NCI-H2081 (cell line): ENCODE data around the gene SUSD4.
"Not testable (repeated sequence)": the region's sequence is repeated elsewhere in the genome, so short reads cannot be mapped to it uniquely, and the experiment has no call there.

Source experiments
- DNase-seq, 2 experiments: peaks; one replicate each; lab custom pipeline; 2025; lab: John Stamatoyannopoulos, UW

The SUSD4 gene

GRCh38 chr1:223297800-223298199 is 66.2 kb downstream of the SUSD4 start:
- no peak for DNase-seq

DNA sequence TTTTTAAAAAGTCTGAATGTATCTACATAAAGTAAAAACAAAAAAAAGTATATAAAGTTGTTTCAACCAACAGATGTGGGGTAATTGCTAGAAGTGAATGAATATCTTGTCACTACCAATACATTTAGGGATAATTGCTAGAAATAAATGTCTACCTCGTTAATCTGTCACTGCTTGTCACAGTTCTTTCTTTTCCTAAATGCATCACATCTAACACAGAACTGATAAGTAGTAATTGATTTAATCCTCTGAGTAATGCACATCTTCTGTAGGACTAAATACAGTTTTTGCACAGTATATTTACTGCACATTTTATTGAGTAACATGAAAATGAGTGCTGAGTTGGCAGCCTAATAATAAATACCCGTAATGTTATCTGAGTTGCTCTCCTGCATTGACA is 72.2 kb downstream of the SUSD4 start:
- no peak for DNase-seq

GRCh38 chr1:223290397-223290796 is 73.6 kb downstream of the SUSD4 start:
- no peak for DNase-seq

DNA sequence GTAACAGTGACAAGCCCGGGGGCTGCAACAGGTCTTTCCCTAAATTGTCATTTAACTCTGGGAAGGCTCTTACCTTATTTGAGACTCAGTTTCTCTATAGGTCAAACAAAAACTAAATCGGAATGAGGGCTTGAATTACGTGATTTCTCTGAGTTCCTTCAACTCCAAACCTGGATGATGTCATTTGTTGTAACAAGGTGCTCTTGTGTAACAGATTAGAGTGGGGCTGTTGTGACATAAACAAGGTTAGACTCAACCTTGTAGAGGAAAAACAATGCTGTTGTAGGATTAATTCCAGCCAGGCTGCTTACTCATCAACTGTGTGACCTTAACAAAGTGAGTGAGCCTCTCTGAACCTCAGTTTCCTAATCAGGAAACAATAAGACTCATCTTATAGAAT is 74.4 kb downstream of the SUSD4 start:
- no peak for DNase-seq

GRCh38 chr1:223288826-223289225 is 75.2 kb downstream of the SUSD4 start:
- no peak for DNase-seq

- no peak for DNase-seq
Measured at GRCh38 chr1:223285452-223285851, 78.5 kb downstream of the SUSD4 start.

- not testable (repeated sequence) for DNase-seq
Measured at GRCh38 chr1:223283697-223284096, 80.3 kb downstream of the SUSD4 start.

- DNase-seq = not testable (repeated sequence)
Measured at GRCh38 chr1:223278311-223278710, 85.7 kb downstream of the SUSD4 start.

DNA sequence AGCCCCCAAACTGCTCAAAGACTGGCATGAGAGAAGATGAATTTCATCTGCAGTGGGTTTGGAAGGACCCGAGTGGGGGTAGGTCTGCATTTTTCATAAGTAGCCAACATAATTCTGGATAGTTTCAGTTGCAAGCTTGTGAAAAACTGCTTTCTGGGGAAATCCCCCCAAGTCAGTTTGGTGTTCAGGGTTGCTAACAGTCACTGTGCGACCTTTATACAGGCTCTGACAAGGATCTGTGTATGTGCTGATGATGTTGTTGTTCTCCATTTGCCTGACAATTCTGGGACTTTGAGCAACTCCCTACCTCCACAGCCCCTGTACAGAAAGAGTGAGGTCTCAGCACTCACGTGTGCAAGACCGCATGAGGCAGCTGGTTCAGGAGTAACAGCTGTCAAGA is 87.9 kb downstream of the SUSD4 start:
- DNase-seq = no peak

GRCh38 chr1:223273511-223273910 is 90.5 kb downstream of the SUSD4 start:
- DNase-seq = no peak

DNA sequence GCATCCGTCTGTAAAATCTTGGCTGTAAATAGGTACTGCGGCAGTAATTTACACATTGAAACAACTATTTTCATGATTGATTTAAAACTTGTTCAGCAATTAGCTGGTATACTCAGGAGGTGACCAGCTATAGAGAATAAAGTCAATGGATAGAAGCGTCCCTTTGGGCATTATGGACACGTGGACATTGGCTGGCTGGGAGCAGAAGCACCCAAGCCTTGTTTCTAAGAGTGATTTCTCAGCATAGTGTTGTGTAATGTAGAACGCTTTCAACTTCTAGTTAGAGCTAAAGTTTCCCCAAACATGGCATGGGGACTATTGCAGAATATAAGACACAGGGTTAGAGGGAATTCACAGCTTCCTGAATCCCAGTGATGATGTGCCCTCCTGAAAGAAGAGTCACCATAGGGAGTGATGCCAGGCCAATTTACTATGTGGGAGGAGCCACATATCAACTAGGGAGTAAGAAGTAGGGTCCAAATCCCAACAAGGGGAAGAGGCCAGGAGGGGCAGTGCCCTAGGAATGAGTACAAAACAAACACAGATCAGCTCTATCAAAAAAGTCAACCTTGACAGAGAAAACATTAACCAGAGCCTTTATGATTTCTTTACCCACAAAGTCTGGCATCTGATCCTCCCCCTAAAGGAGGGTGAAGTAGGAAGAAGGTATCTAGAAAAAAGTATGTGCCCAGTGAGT is 92.7 kb downstream of the SUSD4 start:
- no peak for DNase-seq

DNA sequence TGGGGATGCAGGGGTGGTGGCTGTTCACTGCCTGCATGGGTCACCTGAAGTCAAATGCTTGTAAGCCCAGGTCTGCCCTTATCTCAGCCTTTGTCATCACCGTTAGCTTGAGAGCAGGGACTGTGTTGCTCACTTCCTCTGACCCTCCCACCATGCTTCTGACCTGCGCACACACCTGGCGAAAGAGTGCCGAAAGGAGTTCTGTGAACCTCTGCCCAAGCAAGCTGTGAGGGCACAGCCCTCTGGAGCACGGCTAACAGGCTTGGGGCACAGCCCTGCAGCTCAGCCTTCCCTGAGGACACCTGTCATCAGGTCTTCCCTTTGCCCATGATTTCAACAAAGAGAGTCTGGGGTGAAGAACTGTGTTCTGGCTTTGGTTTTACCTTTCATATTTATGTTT is 93.8 kb downstream of the SUSD4 start:
- DNase-seq = no peak

- DNase-seq = no peak
Measured at GRCh38 chr1:223269006-223269405, 95.0 kb downstream of the SUSD4 start.

- no peak for DNase-seq
Measured at GRCh38 chr1:223266632-223267172, 97.3 kb downstream of the SUSD4 start.

GRCh38 chr1:223264983-223265908 is 98.7 kb downstream of the SUSD4 start:
- DNase-seq = no peak

- no peak for DNase-seq
Measured at GRCh38 chr1:223264529-223264928, 99.4 kb downstream of the SUSD4 start.

GRCh38 chr1:223261914-223262313 is 102.1 kb downstream of the SUSD4 start:
- no peak for DNase-seq

DNA sequence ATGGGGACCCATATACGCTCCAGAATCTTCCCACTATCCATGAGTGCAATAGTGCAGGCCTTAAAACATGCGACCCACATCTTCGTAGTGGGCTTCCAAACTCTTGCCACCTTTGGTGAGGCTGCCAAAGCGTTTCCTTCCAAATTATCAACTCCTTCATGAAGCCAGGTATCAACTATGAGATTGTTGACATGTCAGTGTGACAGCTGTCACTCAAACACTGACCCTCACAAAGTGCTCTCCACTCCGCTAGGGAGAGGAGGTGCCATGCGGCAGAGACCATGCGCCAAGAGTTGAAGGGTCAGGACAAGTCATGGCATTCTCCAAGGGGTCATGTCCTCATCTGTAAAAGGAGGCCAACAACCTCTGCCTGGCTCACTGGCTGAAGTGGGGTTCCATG is 103.3 kb downstream of the SUSD4 start:
- DNase-seq = no peak

GRCh38 chr1:223259462-223259861 is 104.5 kb downstream of the SUSD4 start:
- no peak for DNase-seq

DNA sequence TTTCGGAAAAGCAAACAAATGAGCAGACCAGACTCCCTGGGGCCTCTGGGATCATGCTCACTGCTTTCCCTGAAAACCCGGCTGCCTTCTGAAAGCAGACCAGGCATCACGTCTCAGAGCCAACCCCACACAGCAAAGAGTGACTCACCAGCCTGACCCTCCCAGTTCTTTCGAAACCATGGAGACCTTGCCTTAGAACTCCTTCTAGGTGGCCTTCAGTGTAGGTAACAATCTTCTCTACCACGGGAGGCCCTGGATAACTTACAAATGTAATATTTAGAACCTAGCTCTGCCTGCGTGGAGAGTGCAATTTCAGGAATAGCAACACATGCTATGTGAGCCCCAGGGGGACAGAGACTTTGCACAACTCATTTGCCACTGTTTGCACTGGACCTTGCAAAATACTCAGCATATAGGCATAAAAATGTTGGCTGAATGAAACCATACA is 105.2 kb downstream of the SUSD4 start:
- no peak for DNase-seq

DNA sequence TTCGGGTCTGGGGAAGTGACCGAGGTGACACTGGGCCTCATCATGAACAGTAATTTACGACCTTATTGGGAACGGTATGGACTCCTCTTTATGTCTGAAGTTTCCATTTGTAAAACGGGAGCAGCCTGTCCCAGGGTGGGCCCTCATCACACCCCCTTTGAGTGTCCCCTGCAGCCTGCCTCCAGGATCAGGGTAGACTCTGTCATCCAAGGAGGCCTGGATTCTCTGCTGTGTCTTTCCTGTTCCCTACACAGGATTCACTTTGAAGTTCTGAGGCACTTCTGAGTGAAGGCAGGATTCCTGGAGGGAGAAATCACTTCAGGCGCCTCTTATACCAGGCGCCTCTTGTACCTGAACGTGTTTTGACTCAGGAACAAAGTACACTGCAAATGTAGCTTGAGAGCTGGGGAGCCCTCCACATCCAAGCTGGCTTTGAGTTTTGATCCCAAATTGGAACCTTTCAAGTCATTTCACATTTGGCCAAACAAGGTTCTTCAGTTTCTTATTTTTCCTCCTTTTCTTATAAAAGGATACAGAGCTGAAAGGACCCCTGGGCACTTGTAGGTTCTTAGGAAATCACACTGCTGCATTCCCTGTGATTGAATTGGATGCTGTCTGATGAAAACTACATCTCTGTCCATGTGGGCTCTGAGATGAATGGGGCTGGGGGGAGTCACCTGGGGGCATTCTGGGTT is 106.0 kb downstream of the SUSD4 start:
- no peak for DNase-seq

DNA sequence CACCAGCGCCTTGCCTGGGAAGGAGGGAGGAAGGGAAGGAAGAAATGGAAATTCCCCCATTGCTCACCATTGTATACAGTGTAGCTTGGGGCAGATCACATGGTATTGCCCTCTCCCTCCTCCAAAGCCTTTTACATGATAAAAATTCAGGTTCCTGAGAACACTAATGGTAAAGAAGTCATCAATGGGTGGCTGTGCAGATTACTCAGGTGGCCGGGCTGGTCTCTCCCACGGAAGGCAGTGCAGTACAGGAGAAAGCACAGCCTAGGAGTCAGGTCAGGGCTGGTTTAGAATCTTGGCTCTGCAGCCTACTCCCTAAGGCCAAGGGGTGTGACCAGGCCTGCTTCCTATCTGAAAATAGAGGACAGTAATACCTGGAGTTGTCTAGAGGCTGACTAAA is 107.9 kb downstream of the SUSD4 start:
- DNase-seq = no peak
